K562 (cell line): ENCODE results near the gene KMT2E. TPM values are rescaled to one million over a fixed set of nuclear protein-coding genes. Genes with fewer than 3 reads are reported as not detected.

Source experiments
- CBX5 ChIP-seq: IDR thresholded peaks from 2 replicates; pipeline ENCODE4 v1.6.1; 2014; ENCODE audit warnings: low read depth, borderline replicate concordance
- CGGBP1 ChIP-seq: fragments of 250-450 bp; sonication (Bioruptor Pico); IDR thresholded peaks from 2 replicates; pipeline ENCODE4 v1.9.0; 2021; ENCODE audit warnings: mild to moderate bottlenecking
- CTCFL ChIP-seq: IDR thresholded peaks from 2 replicates; pipeline ENCODE4 v1.6.1; 2011; ENCODE audit warnings: borderline replicate concordance, low read depth, mild to moderate bottlenecking, moderate library complexity, low read length; ENCODE audit not compliant: insufficient read depth, poor library complexity, severe bottlenecking
- HOMEZ ChIP-seq: fragments of 250-450 bp; sonication (Bioruptor Pico); IDR thresholded peaks from 2 replicates; pipeline ENCODE4 v1.4.0; 2020; ENCODE audit warnings: mild to moderate bottlenecking, moderate library complexity
- NR4A1 ChIP-seq, 2 experiments: fragments of 250-450 bp in 1 of 2; fragments of 450-650 bp in 1 of 2; sonication (Bioruptor Pico) in 1 of 2; IDR thresholded peaks; 2 replicates each; pipeline versions ENCODE4 v1.4.0 to v1.6.1; 2016 to 2020; ENCODE audit warnings: mild to moderate bottlenecking in 2 of 2, missing compliant biosample characterization in 1 of 2, missing genetic modification characterization in 1 of 2, moderate library complexity in 1 of 2
- PYGO2 ChIP-seq: fragments of 450-650 bp; IDR thresholded peaks from 2 replicates; pipeline ENCODE4 v1.6.1; 2016; ENCODE audit warnings: mild to moderate bottlenecking, missing genetic modification characterization, moderate library complexity, missing compliant biosample characterization
- RERE ChIP-seq: sonication (generic); formaldehyde crosslinking; IDR thresholded peaks from 2 replicates; pipeline ENCODE4 v1.8.0; 2023; ENCODE audit warnings: missing genetic modification reagents, mild to moderate bottlenecking, borderline replicate concordance
- SMARCA5 ChIP-seq: fragments of 450-650 bp; IDR thresholded peaks from 2 replicates; pipeline ENCODE4 v1.6.1; 2016
- ZBTB9 ChIP-seq: fragments of 450-650 bp; formaldehyde crosslinking; IDR thresholded peaks from 2 replicates; pipeline ENCODE4 v1.4.0; 2020; ENCODE audit warnings: mild to moderate bottlenecking, moderate library complexity
- ZNF134 ChIP-seq: fragments of 250-450 bp; sonication (Bioruptor Pico); conservative IDR thresholded peaks from 2 replicates; pipeline ENCODE4 v1.4.0; 2020
- ZNF431 ChIP-seq: sonication (generic); formaldehyde crosslinking; IDR thresholded peaks from 2 replicates; pipeline ENCODE4 v1.8.0; 2022; ENCODE audit warnings: mild to moderate bottlenecking, missing genetic modification reagents
- ZNF589 ChIP-seq: fragments of 200-800 bp; sonication (Bioruptor generic); IDR thresholded peaks from 2 replicates; pipeline ENCODE4 v1.6.1; 2016; ENCODE audit warnings: low read depth, missing genetic modification characterization, missing compliant biosample characterization
- polyA plus RNA-seq, 8 experiments: library from polyadenylated mRNA; depleted of rRNA in 4 of 8; stranded (reverse) in 5 of 8; unstranded in 3 of 8; fragments of >200 nt; fragmentation: Nextera tagmentation in 2 of 8; fragmentation: Illumina TruSeq in 1 of 8; extraction: Ambion mirVana in 2 of 8; extraction: Trizol in 1 of 8; gene quantifications; 2 replicates each; pipeline versions ENCODE4 v1.2.1 to v1.2.3, GENCODE V29; 2011 to 2014; ENCODE audit warnings: inconsistent platforms in 1 of 8, missing spikeins in 1 of 8
- total RNA-seq, 7 experiments: library from RNA; depleted of rRNA in 6 of 7; stranded (reverse); fragments of >200 nt in 6 of 7; fragmentation: Illumina TruSeq in 2 of 7; extraction: Trizol in 2 of 7; gene quantifications; 2 replicates each; pipeline versions ENCODE4 v1.2.1 to v1.2.3, GENCODE V29; 2011 to 2021; ENCODE audit warnings: low replicate concordance in 1 of 7

The KMT2E gene
- total and polyA plus RNA-seq, 9 of the 15 experiments (the other 6 are each of a cell fraction or from before 2014, with no cell fraction given) = 8.9 to 55.3 (median 38.1) TPM

- peak; percentile 15; the same call in 1 of the 2 replicates for TF ChIP-seq CGGBP1 (CRISPR knock-in tag)
- TF ChIP-seq ZNF134 (CRISPR knock-in tag) = no peak
- no peak for TF ChIP-seq CTCFL
- TF ChIP-seq SMARCA5 = 0 out of 2 replicates have a peak, but pooled peaks have one; percentile 12
- no peak for TF ChIP-seq CBX5
- 0 out of 2 replicates have a peak, but pooled peaks have one; percentile 29 for TF ChIP-seq RERE (CRISPR knock-in tag)
- peak; percentile 64; the same call in 1 of the 2 replicates for TF ChIP-seq NR4A1 (CRISPR knock-in tag; IDR thresholded peaks at IDR 0.05)
- peak; percentile 93 for TF ChIP-seq NR4A1 (tag; IDR thresholded peaks at IDR 0.05)
- 0 out of 2 replicates have a peak, but pooled peaks have one; percentile 57 for TF ChIP-seq ZNF431
- TF ChIP-seq ZBTB9 = peak; percentile 86
- TF ChIP-seq PYGO2 (tag) = no peak
- TF ChIP-seq ZNF589 = no peak; the same call in none of the 2 replicates
- peak; percentile 86; the same call in 1 of the 2 replicates for TF ChIP-seq HOMEZ
Measured at GRCh38 chr7:105013816-105014692, at the start of gene KMT2E (continued).
